Mesothelial cell of epicardium (in vitro differentiated cells): ENCODE data around the gene ERBIN. TPM values are rescaled to one million over a fixed set of nuclear protein-coding genes. Genes with fewer than 3 reads are reported as not detected.
A peak's percentile ranks its signal among the peaks of the same experiment; 100 is the strongest.

Experiments
- DNase-seq, 2 experiments: peaks; one replicate each; pipeline ENCODE4 v3.0.0; 2021; ENCODE audit warnings: low spot score in 2 of 2; ENCODE audit not compliant: unreplicated experiment in 2 of 2
- H3K27ac Mint-ChIP-seq: 2 replicates; pipeline ENCODE4 v1.8.0; 2021; ENCODE audit warnings: mixed read lengths
- H3K27me3 Mint-ChIP-seq: 2 replicates; pipeline ENCODE4 v1.8.0; 2021; ENCODE audit warnings: low read depth, mixed read lengths
- H3K36me3 Mint-ChIP-seq: 2 replicates; pipeline ENCODE4 v1.8.0; 2021; ENCODE audit warnings: mixed read lengths
- H3K4me1 Mint-ChIP-seq: 2 replicates; pipeline ENCODE4 v1.8.0; 2021; ENCODE audit warnings: mixed read lengths
- H3K4me3 Mint-ChIP-seq: 2 replicates; pipeline ENCODE4 v1.8.0; 2021; ENCODE audit warnings: mild to moderate bottlenecking, moderate library complexity, mixed read lengths
- H3K9me3 Mint-ChIP-seq: 2 replicates; pipeline ENCODE4 v1.8.0; 2021; ENCODE audit warnings: mixed read lengths
- total RNA-seq: library from RNA; stranded (reverse); gene quantifications from 3 replicates; pipeline ENCODE4 v1.2.1, GENCODE V29; 2021
- TF ChIP-seq, protein P1 (sequence below): fragments of 200-600 bp; sonication (generic); IDR thresholded peaks from one replicate; pipeline ENCODE4 v1.5.0; 2021; ENCODE audit warnings: antibody characterized with exemption; ENCODE audit not compliant: unreplicated experiment

The ERBIN gene
- total RNA-seq, 1 donor from 2014 or later: 81.8 TPM

DNA sequence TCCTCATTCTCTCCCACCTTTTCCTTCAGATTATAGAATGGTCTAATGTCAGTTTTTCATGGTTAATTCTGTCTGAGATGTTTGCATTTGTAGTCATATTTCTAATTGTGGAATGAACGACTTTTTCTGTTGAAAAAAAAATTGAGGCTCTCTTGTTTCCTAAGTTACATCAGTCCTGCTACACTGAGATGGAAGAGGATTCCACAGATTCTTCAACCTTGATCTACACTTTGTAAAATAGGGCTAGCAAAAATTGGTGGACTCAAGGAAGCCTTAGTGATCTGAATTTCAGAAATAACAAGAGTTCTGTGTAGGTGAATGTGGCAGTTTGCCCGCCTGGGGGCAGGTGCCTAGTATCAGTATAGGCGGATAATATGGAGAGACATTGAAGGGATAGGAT, 51.9 kb downstream of the ERBIN start:
- Mint-ChIP-seq H3K4me3 (no peak overlapping the region), H3K9me3 (peaks cover 34% of the 10 kb centered on the region), H3K4me1 (peaks cover 4% of the 10 kb centered on the region), H3K27ac (no peak overlapping the region), H3K36me3 (peaks cover 42% of the 10 kb centered on the region), H3K27me3 (no peaks in the 10 kb centered on the region)
- no peak for DNase-seq
- TF ChIP-seq, protein P1, sequence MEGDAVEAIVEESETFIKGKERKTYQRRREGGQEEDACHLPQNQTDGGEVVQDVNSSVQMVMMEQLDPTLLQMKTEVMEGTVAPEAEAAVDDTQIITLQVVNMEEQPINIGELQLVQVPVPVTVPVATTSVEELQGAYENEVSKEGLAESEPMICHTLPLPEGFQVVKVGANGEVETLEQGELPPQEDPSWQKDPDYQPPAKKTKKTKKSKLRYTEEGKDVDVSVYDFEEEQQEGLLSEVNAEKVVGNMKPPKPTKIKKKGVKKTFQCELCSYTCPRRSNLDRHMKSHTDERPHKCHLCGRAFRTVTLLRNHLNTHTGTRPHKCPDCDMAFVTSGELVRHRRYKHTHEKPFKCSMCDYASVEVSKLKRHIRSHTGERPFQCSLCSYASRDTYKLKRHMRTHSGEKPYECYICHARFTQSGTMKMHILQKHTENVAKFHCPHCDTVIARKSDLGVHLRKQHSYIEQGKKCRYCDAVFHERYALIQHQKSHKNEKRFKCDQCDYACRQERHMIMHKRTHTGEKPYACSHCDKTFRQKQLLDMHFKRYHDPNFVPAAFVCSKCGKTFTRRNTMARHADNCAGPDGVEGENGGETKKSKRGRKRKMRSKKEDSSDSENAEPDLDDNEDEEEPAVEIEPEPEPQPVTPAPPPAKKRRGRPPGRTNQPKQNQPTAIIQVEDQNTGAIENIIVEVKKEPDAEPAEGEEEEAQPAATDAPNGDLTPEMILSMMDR: no peak

DNA sequence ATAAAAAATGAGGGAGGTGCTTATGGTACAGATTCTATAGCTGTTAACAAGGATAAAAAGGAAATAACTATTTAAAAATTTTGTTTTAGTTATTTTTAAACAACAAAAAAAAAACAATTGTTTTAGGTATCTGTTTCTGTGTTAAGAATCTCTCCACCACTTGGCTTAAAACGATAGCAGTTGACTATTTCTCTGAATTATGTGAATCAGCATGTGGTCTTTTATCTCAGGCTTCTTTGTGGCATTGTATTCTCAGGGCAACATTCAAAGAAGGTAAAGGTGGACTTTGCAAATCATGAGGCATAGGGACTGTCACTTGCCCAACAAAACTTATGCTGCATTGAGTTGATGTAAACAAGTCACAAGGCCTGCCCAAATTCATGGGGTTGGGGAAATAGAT, 55.2 kb downstream of the ERBIN start:
- peak overlapping the region; percentile 47 for H3K27ac Mint-ChIP-seq
- TF ChIP-seq, protein P1: no peak

GRCh38 chr5:65981969-65982619, 55.7 kb downstream of the ERBIN start:
- Mint-ChIP-seq H3K27me3 (no peaks in the 10 kb centered on the region), H3K36me3 (peaks cover 25% of the 10 kb centered on the region), H3K4me3 (no peak overlapping the region), H3K9me3 (peaks cover 18% of the 10 kb centered on the region), H3K27ac (peak overlapping the region; percentile 47), H3K4me1 (peaks cover 23% of the 10 kb centered on the region)
- TF ChIP-seq, protein P1: no peak
- DNase-seq: no peak

More for the DNA sequence above, 55.2 kb downstream of the ERBIN start:
- DNase-seq: no peak
- peaks cover 17% of the 10 kb centered on the region for H3K4me1 Mint-ChIP-seq
- H3K27me3 Mint-ChIP-seq: no peaks in the 10 kb centered on the region
- peaks cover 25% of the 10 kb centered on the region for H3K36me3 Mint-ChIP-seq
- H3K9me3 Mint-ChIP-seq: peaks cover 18% of the 10 kb centered on the region
- no peak overlapping the region for H3K4me3 Mint-ChIP-seq

GRCh38 chr5:65982635-65983034, 56.3 kb downstream of the ERBIN start:
- Mint-ChIP-seq H3K9me3 (peaks cover 18% of the 10 kb centered on the region), H3K27me3 (no peaks in the 10 kb centered on the region), H3K36me3 (peaks cover 25% of the 10 kb centered on the region), H3K4me1 (peaks cover 23% of the 10 kb centered on the region), H3K27ac (no peak overlapping the region), H3K4me3 (no peak overlapping the region)
- TF ChIP-seq, protein P1: no peak
- no peak for DNase-seq

GRCh38 chr5:65984098-65984885, 57.9 kb downstream of the ERBIN start:
- TF ChIP-seq, protein P1: no peak
- DNase-seq: no peak
- Mint-ChIP-seq H3K27ac (no peak overlapping the region), H3K9me3 (peaks cover 8% of the 10 kb centered on the region), H3K27me3 (no peaks in the 10 kb centered on the region), H3K4me1 (peaks cover 27% of the 10 kb centered on the region), H3K4me3 (no peak overlapping the region), H3K36me3 (peaks cover 13% of the 10 kb centered on the region)
